GM12878 (cell line): ENCODE measurements around the gene ADGRL3. TPM values are rescaled to one million over a fixed set of nuclear protein-coding genes. Genes with fewer than 3 reads are reported as not detected.

Experiments used
- ATAC-seq: fragments of 200-7000 bp; cut with Tn5 transposase; 3 replicates; pipeline ENCODE4 v1.9.1; 2020; ENCODE audit warnings: mild to moderate bottlenecking, moderate library complexity
- BruUV-seq: library from RNA; stranded (reverse); fragments of 400-500 nt; replicated peaks from 2 replicates; lab custom pipeline; 2021; lab: Mats Ljungman, UMichigan
- CTCF ChIA-PET: fragments of 300-600 bp; sonication (Branson Sonifier 250); formaldehyde crosslinking; extraction: SDS; loops from one replicate; lab custom pipeline; 2021; ENCODE audit warnings: inconsistent platforms; lab: Yijun Ruan, JAX
- POLR2A ChIA-PET: fragments of 350-600 bp; formaldehyde crosslinking; extraction: SDS; loops from one replicate; lab custom pipeline; 2021; ENCODE audit warnings: inconsistent platforms; lab: Charles Lee
- RAD21 ChIA-PET: fragments of 300-600 bp; sonication (Branson Sonifier 250); formaldehyde crosslinking; loops from one replicate; lab custom pipeline; 2023; ENCODE audit warnings: antibody characterized with exemption; ENCODE audit not compliant: unreplicated experiment; lab: Charles Lee
- SMC1A ChIA-PET: fragments of 300-600 bp; sonication (Branson Sonifier 250); formaldehyde crosslinking; loops from one replicate; lab custom pipeline; 2023; ENCODE audit not compliant: unreplicated experiment, uncharacterized antibody; lab: Charles Lee
- DNase-seq: peaks from one replicate; pipeline ENCODE4 v3.0.0-alpha.2; 2011; ENCODE audit warnings: low read depth, low spot score
- FAIRE-seq: peaks from 3 replicates; lab custom pipeline; 2011; peaks lifted over from hg19 to GRCh38; lab: Jason Lieb, UNC
- H2AFZ ChIP-seq: 2 replicates; pipeline ENCODE4 v1.6.0; 2011; ENCODE audit warnings: low read depth, low read length, control low read depth; ENCODE audit not compliant: control insufficient read depth
- H3K27ac ChIP-seq: 2 replicates; pipeline ENCODE4 v1.5.1; 2011; ENCODE audit warnings: control low read depth; ENCODE audit not compliant: control insufficient read depth, insufficient read depth
- H3K27me3 ChIP-seq, 2 experiments: replicated peaks in 1 of 2; 2 replicates each; pipeline versions ENCODE4 v1.6.0 to v1.6.1; 2011; ENCODE audit warnings: low read length in 1 of 2; ENCODE audit not compliant: control insufficient read depth in 2 of 2, insufficient read depth in 2 of 2
- H3K36me3 ChIP-seq, 2 experiments: 2 replicates each; pipeline ENCODE4 v1.5.1; 2011; ENCODE audit warnings: low read length in 1 of 2; ENCODE audit not compliant: control insufficient read depth in 2 of 2, insufficient read depth in 2 of 2
- H3K4me1 ChIP-seq: 2 replicates; pipeline ENCODE4 v1.6.1; 2011; ENCODE audit warnings: mild to moderate bottlenecking, low read length, moderate library complexity, mixed read lengths; ENCODE audit not compliant: control insufficient read depth, insufficient read depth
- H3K4me2 ChIP-seq: 2 replicates; pipeline ENCODE4 v1.6.0; 2011; ENCODE audit warnings: control low read depth; ENCODE audit not compliant: control insufficient read depth, insufficient read depth
- H3K4me3 ChIP-seq: fragments of 200-600 bp; sonication (generic); 2 replicates; pipeline ENCODE4 v1.5.1; 2016
- H3K79me2 ChIP-seq: 2 replicates; pipeline ENCODE4 v1.6.0; 2011; ENCODE audit warnings: low read length; ENCODE audit not compliant: control insufficient read depth, insufficient read depth
- H3K9ac ChIP-seq: 2 replicates; pipeline ENCODE4 v1.8.0; 2011; ENCODE audit warnings: low read length, control low read depth, mixed read lengths; ENCODE audit not compliant: control insufficient read depth, insufficient read depth
- H3K9me3 ChIP-seq: replicated peaks from 3 replicates; pipeline ENCODE4 v1.5.1; 2011; ENCODE audit warnings: mild to moderate bottlenecking, low read length; ENCODE audit not compliant: control insufficient read depth, insufficient read depth
- H4K20me1 ChIP-seq: 2 replicates; pipeline ENCODE4 v1.6.0; 2011; ENCODE audit not compliant: control insufficient read depth, insufficient read depth
- BMI1 ChIP-seq: fragments of 450-650 bp; IDR thresholded peaks from 2 replicates; pipeline ENCODE4 v1.6.1; 2016; ENCODE audit warnings: mild to moderate bottlenecking, moderate library complexity, borderline replicate concordance
- E2F4 ChIP-seq: IDR thresholded peaks from 2 replicates; pipeline ENCODE4 v1.6.1; 2012; ENCODE audit warnings: low read depth, low read length, improper control_type of control experiment
- FOS ChIP-seq: IDR thresholded peaks from 3 replicates; pipeline ENCODE4 v1.6.1; 2011; ENCODE audit warnings: borderline replicate concordance; ENCODE audit not compliant: insufficient read length; ENCODE audit errors: extremely low read depth
- HDAC6 ChIP-seq: fragments of 200-600 bp; sonication (generic); IDR thresholded peaks from one replicate; pipeline ENCODE4 v1.8.0; 2017; ENCODE audit warnings: antibody characterized with exemption; ENCODE audit not compliant: unreplicated experiment
- IKZF1 ChIP-seq: fragments of 450-650 bp; conservative IDR thresholded peaks from 2 replicates; pipeline ENCODE4 v1.6.1; 2017; ENCODE audit warnings: antibody characterized with exemption, mild to moderate bottlenecking
- MAX ChIP-seq: IDR thresholded peaks from 2 replicates; pipeline ENCODE4 v1.6.1; 2012; ENCODE audit warnings: low read depth, low read length, improper control_type of control experiment
- MXI1 ChIP-seq: fragments of 150-350 bp; IDR thresholded peaks from 2 replicates; pipeline ENCODE4 v1.6.1; 2011; ENCODE audit warnings: low read depth, mild to moderate bottlenecking, inconsistent platforms, low read length, improper control_type of control experiment
- NRF1 ChIP-seq: conservative IDR thresholded peaks from 2 replicates; pipeline ENCODE4 v1.6.1; 2011; ENCODE audit warnings: mild to moderate bottlenecking, low read depth, low read length, improper control_type of control experiment
- SP1 ChIP-seq: IDR thresholded peaks from one replicate; pipeline ENCODE4 v1.6.1; 2011; ENCODE audit warnings: low read depth, low read length
- SPI1 ChIP-seq: IDR thresholded peaks from 2 replicates; pipeline ENCODE4 v1.6.1; 2011; ENCODE audit warnings: low read depth, mild to moderate bottlenecking, low read length, moderate library complexity, borderline replicate concordance; ENCODE audit not compliant: insufficient read depth
- TCF12 ChIP-seq: IDR thresholded peaks from 2 replicates; pipeline ENCODE4 v1.6.1; 2011; ENCODE audit warnings: low read depth, mild to moderate bottlenecking, low read length
- ZNF592 ChIP-seq: fragments of 450-650 bp; IDR thresholded peaks from 2 replicates; pipeline ENCODE4 v1.6.1; 2017; ENCODE audit warnings: mild to moderate bottlenecking, moderate library complexity
- ZZZ3 ChIP-seq: IDR thresholded peaks from 2 replicates; pipeline ENCODE4 v1.6.1; 2011; ENCODE audit warnings: low read depth; ENCODE audit not compliant: control insufficient read depth, insufficient read length
- WGBS: methylation state at CpG from one replicate; pipeline ENCODE4 v1.1.6; 2016; ENCODE audit warnings: low lambda C conversion rate; ENCODE audit not compliant: insufficient replicate concordance, insufficient coverage; ENCODE audit errors: missing lambda C conversion rate; 5-methylcytosine and 5-hydroxymethylcytosine counted together
- in situ Hi-C: fragments of 300-500 bp; cut with MboI; formaldehyde crosslinking; loops from 9 replicates; pipeline ENCODE4 v1.14.3; 2018; ENCODE audit warnings: mixed read lengths
- intact Hi-C: fragments of 100-400 bp; cut with micrococcal nuclease; formaldehyde crosslinking; loops from one replicate; pipeline ENCODE4 v1.14.2; 2022; ENCODE audit not compliant: unreplicated experiment
- polyA plus RNA-seq, 11 experiments: library from polyadenylated mRNA; depleted of rRNA in 4 of 11; unstranded in 6 of 11; stranded (reverse) in 5 of 11; fragments of >200 nt; fragmentation: Nextera tagmentation in 4 of 11; fragmentation: Illumina TruSeq in 1 of 11; extraction: Ambion mirVana in 4 of 11; extraction: Trizol in 1 of 11; gene quantifications; 1 replicate in 1 of 11; 2 replicates in 10 of 11; pipeline versions ENCODE4 v1.2.1 to v1.2.3, GENCODE V29; 2011 to 2016; ENCODE audit warnings: inconsistent platforms in 2 of 11, missing spikeins in 2 of 11, low read depth in 1 of 11
- total RNA-seq, 4 experiments: library from RNA; depleted of rRNA in 3 of 4; stranded (reverse); fragments of >200 nt in 3 of 4; fragmentation: Illumina TruSeq in 1 of 4; extraction: Trizol in 1 of 4; gene quantifications; 2 replicates each; pipeline versions ENCODE4 v1.2.1 to v1.2.3, GENCODE V29; 2013 to 2021

The ADGRL3 gene
- total and polyA plus RNA-seq, 10 of the 15 experiments (the other 5 are each of a cell fraction or from before 2014, with no cell fraction given): 1.1 TPM; not detected in 9

GRCh38 chr4:61517144-61517543 lies 317.0 kb downstream of the ADGRL3 start:
- POLR2A ChIA-PET: no interaction called here
- in situ Hi-C loops: no loop called here
- H3K36me3 ChIP-seq: no peaks in the 10 kb centered on the region
- H3K9ac ChIP-seq: no peak overlapping the region
- CTCF ChIA-PET: no interaction called here
- H3K79me2 ChIP-seq: no peaks in the 10 kb centered on the region
- no peaks in the 10 kb centered on the region for H4K20me1 ChIP-seq
- ATAC-seq (peak; percentile 42), DNase-seq (no peak), FAIRE-seq (no peak)
- intact Hi-C loops: no loop called here
- RAD21 ChIA-PET: interaction anchor here (0.6 kb wide), 1 partner anchor 1189 kb away, joined by 4 read pairs; no protein-coding TSS in a partner anchor
- no peaks in the 10 kb centered on the region for H3K9me3 ChIP-seq
- no peaks in the 10 kb centered on the region for H3K4me1 ChIP-seq
- WGBS: 54% methylated on average over 19 of the region's 20 CpGs
- no peak overlapping the region for H2AFZ ChIP-seq
- H3K4me2 ChIP-seq: no peak overlapping the region
- BruUV-seq: no TSS peak
- TF ChIP-seq NRF1 (no peak), FOS (no peak), MAX (no peak), HDAC6 (no peak), MXI1 (no peak), ZZZ3 (no peak), BMI1 (no peak), IKZF1 (no peak)
- TF ChIP-seq, all 136 proteins: peak for 0
- H3K27me3 ChIP-seq: no peaks in the 10 kb centered on the region
- H3K27ac ChIP-seq: no peak overlapping the region
- no peak overlapping the region for H3K4me3 ChIP-seq
- SMC1A ChIA-PET: no interaction called here

- no peak overlapping the region for H3K27ac ChIP-seq
- BruUV-seq: no TSS peak
- ChIA-PET CTCF (no interaction called here), POLR2A (no interaction called here), RAD21 (interaction anchor here (0.9 kb wide), 1 partner anchor 21 kb away, joined by 4 read pairs; no protein-coding TSS in a partner anchor), SMC1A (interaction anchor here (0.6 to 1.0 kb wide), 2 partner anchors 12 to 40 kb away, joined by 3 to 4 read pairs; no protein-coding TSS in a partner anchor)
- H3K9me3 ChIP-seq: no peaks in the 10 kb centered on the region
- no peaks in the 10 kb centered on the region for H3K79me2 ChIP-seq
- no peaks in the 10 kb centered on the region for H4K20me1 ChIP-seq
- no peak overlapping the region for H3K9ac ChIP-seq
- DNase-seq: no peak
- intact Hi-C loops (no loop called here), in situ Hi-C loops (no loop called here)
- no peak for ATAC-seq
- no peak overlapping the region for H2AFZ ChIP-seq
- H3K4me3 ChIP-seq: no peak overlapping the region
- H3K4me2 ChIP-seq: no peak overlapping the region
- H3K4me1 ChIP-seq: no peaks in the 10 kb centered on the region
- H3K27me3 ChIP-seq: no peaks in the 10 kb centered on the region
- no peaks in the 10 kb centered on the region for H3K36me3 ChIP-seq
- FAIRE-seq: no peak
- TF ChIP-seq SP1 (no peak), SPI1 (no peak), ZNF592 (no peak), TCF12 (no peak), E2F4 (no peak)
These were observed 320.0 kb downstream of the ADGRL3 start for GRCh38 chr4:61520166-61520565.
